NCI-H446 treated with DMSO at 0.1 percent for 48 hours (cell line): ENCODE results near the gene PVALEF.
A peak's percentile ranks its signal among the peaks of the same experiment; 100 is the strongest.
"Not testable (repeated sequence)": the region's sequence is repeated elsewhere in the genome, so short reads cannot be mapped to it uniquely, and the experiment has no call there.

Source experiments
- DNase-seq: peaks from one replicate; lab custom pipeline; 2025; lab: John Stamatoyannopoulos, UW

PVALEF gene

GRCh38 chr17:81221371-81221841 lies 56.1 kb downstream of the PVALEF start:
- DNase-seq = no peak

GRCh38 chr17:81221842-81222619 lies 56.7 kb downstream of the PVALEF start:
- no peak for DNase-seq

GRCh38 chr17:81222620-81222905 lies 57.3 kb downstream of the PVALEF start:
- no peak for DNase-seq

GRCh38 chr17:81222906-81223761 lies 57.8 kb downstream of the PVALEF start, which contains the start of gene CEP131:
TSS of gene CEP131 (minus strand) at chr17:81222965. CDS start at chr17:81220056, 2,909 bp downstream.
- DNase-seq = peak; percentile 93

- DNase-seq = no peak
Measured at GRCh38 chr17:81223762-81224130, 58.4 kb downstream of the PVALEF start.

- not testable (repeated sequence) for DNase-seq
Measured at GRCh38 chr17:81227630-81228029, 62.3 kb downstream of the PVALEF start.

- DNase-seq = no peak
Measured at GRCh38 chr17:81228420-81228819, 63.1 kb downstream of the PVALEF start.

GRCh38 chr17:81228834-81229665 lies 63.7 kb downstream of the PVALEF start:
- DNase-seq = no peak

GRCh38 chr17:81229666-81229920 lies 64.3 kb downstream of the PVALEF start:
- no peak for DNase-seq

GRCh38 chr17:81230043-81230820 lies 64.9 kb downstream of the PVALEF start:
- no peak for DNase-seq

GRCh38 chr17:81231121-81231645 lies 65.9 kb downstream of the PVALEF start:
- DNase-seq = no peak

- no peak for DNase-seq
Measured at GRCh38 chr17:81231766-81232581, 66.7 kb downstream of the PVALEF start.
